Activated T-helper 1 cell treated with anti-CD3 and anti-CD28 coated beads, Interleukin-12 subunit alpha, Interleukin-12 subunit beta, Interleukin-2, Interleukin-4 antibody, amounts not matched to agents 30 ng/mL and 10 ng/mL and 1 ng/mL, durations not matched to agents 14 hours and 24 hours and 36 hours (primary cell): Measurements from ENCODE around the gene TLE5. TPM values are rescaled to one million over a fixed set of nuclear protein-coding genes. Genes with fewer than 3 reads are reported as not detected.
"Not testable (repeated sequence)": the region's sequence is repeated elsewhere in the genome, so short reads cannot be mapped to it uniquely, and the experiment has no call there.

ENCODE experiments used
- DNase-seq: peaks from one replicate; pipeline ENCODE4 v3.0.0; 2021; ENCODE audit warnings: low spot score
- H3K27ac Mint-ChIP-seq: one replicate; pipeline ENCODE4 v1.8.0; 2021; ENCODE audit warnings: mild to moderate bottlenecking, mixed read lengths
- H3K27me3 Mint-ChIP-seq: one replicate; pipeline ENCODE4 v1.8.0; 2022; ENCODE audit warnings: mild to moderate bottlenecking, moderate library complexity, mixed read lengths; ENCODE audit not compliant: insufficient read depth
- H3K36me3 Mint-ChIP-seq: one replicate; pipeline ENCODE4 v1.8.0; 2021; ENCODE audit warnings: low read depth, mixed read lengths
- H3K4me1 Mint-ChIP-seq: one replicate; pipeline ENCODE4 v1.8.0; 2021; ENCODE audit warnings: low read depth, mixed read lengths
- H3K4me3 Mint-ChIP-seq: one replicate; pipeline ENCODE4 v1.8.0; 2021; ENCODE audit warnings: mild to moderate bottlenecking, moderate library complexity, mixed read lengths
- H3K9me3 Mint-ChIP-seq: one replicate; pipeline ENCODE4 v1.8.0; 2021; ENCODE audit warnings: mixed read lengths
- intact Hi-C: fragments of 100-400 bp; cut with micrococcal nuclease; formaldehyde crosslinking; loops from one replicate; pipeline ENCODE4 v1.15.1; 2024
- total RNA-seq: library from RNA; stranded (reverse); gene quantifications from 2 replicates; pipeline ENCODE4 v1.2.3, GENCODE V29; 2022

The TLE5 gene
- total RNA-seq, 1 donor from 2014 or later, result 399 TPM

- Mint-ChIP-seq H3K27ac (no peak overlapping the region), H3K9me3 (no peaks in the 10 kb centered on the region), H3K4me3 (no peak overlapping the region), H3K4me1 (no peaks in the 10 kb centered on the region), H3K27me3 (no peaks in the 10 kb centered on the region), H3K36me3 (no peaks in the 10 kb centered on the region)
- DNase-seq, result no peak
- intact Hi-C loops, result no loop called here
Measured at GRCh38 chr19:3015126-3016057, 46.9 kb downstream of the TLE5 start.

GRCh38 chr19:3014135-3014534 is 48.2 kb downstream of the TLE5 start:
- Mint-ChIP-seq H3K27ac (no peak overlapping the region), H3K27me3 (no peaks in the 10 kb centered on the region), H3K4me1 (no peaks in the 10 kb centered on the region), H3K9me3 (no peaks in the 10 kb centered on the region), H3K36me3 (no peaks in the 10 kb centered on the region), H3K4me3 (no peak overlapping the region)
- DNase-seq, result no peak
- intact Hi-C loops, result no loop called here

GRCh38 chr19:3013263-3013725 is 49.0 kb downstream of the TLE5 start:
- Mint-ChIP-seq H3K9me3 (no peaks in the 10 kb centered on the region), H3K4me3 (no peak overlapping the region), H3K4me1 (no peaks in the 10 kb centered on the region), H3K36me3 (no peaks in the 10 kb centered on the region), H3K27ac (no peak overlapping the region), H3K27me3 (no peaks in the 10 kb centered on the region)
- intact Hi-C loops, result no loop called here
- DNase-seq, result no peak

- H3K27me3 Mint-ChIP-seq, result no peaks in the 10 kb centered on the region
- no peaks in the 10 kb centered on the region for H3K9me3 Mint-ChIP-seq
- no peaks in the 10 kb centered on the region for H3K36me3 Mint-ChIP-seq
- no peak overlapping the region for H3K27ac Mint-ChIP-seq
- DNase-seq, result no peak
- intact Hi-C loops, result no loop called here
- no peak overlapping the region for H3K4me3 Mint-ChIP-seq
- H3K4me1 Mint-ChIP-seq, result no peaks in the 10 kb centered on the region
Measured at GRCh38 chr19:3012621-3013262, 49.6 kb downstream of the TLE5 start.

- H3K4me1 Mint-ChIP-seq, DNase-seq, H3K27me3 Mint-ChIP-seq, H3K27ac Mint-ChIP-seq, H3K4me3 Mint-ChIP-seq, intact Hi-C loops, H3K9me3 Mint-ChIP-seq, H3K36me3 Mint-ChIP-seq: not testable (repeated sequence)
Measured at GRCh38 chr19:3012059-3012458, 50.2 kb downstream of the TLE5 start.

GRCh38 chr19:3010871-3011270 is 51.4 kb downstream of the TLE5 start:
- no peaks in the 10 kb centered on the region for H3K9me3 Mint-ChIP-seq
- DNase-seq, result no peak
- H3K4me1 Mint-ChIP-seq, result no peaks in the 10 kb centered on the region
- intact Hi-C loops, result no loop called here
- no peaks in the 10 kb centered on the region for H3K27me3 Mint-ChIP-seq
- no peaks in the 10 kb centered on the region for H3K36me3 Mint-ChIP-seq
- H3K4me3 Mint-ChIP-seq, result no peak overlapping the region
- H3K27ac Mint-ChIP-seq, result no peak overlapping the region

- no peak overlapping the region for H3K27ac Mint-ChIP-seq
- H3K4me3 Mint-ChIP-seq, result no peak overlapping the region
- no peaks in the 10 kb centered on the region for H3K4me1 Mint-ChIP-seq
- DNase-seq, result no peak
- no peaks in the 10 kb centered on the region for H3K9me3 Mint-ChIP-seq
- no peaks in the 10 kb centered on the region for H3K36me3 Mint-ChIP-seq
- H3K27me3 Mint-ChIP-seq, result no peaks in the 10 kb centered on the region
- intact Hi-C loops, result no loop called here
Measured at GRCh38 chr19:3008994-3009393, 53.3 kb downstream of the TLE5 start.

- no peaks in the 10 kb centered on the region for H3K36me3 Mint-ChIP-seq
- H3K4me1 Mint-ChIP-seq, result no peaks in the 10 kb centered on the region
- DNase-seq, result no peak
- H3K27me3 Mint-ChIP-seq, result no peaks in the 10 kb centered on the region
- no peaks in the 10 kb centered on the region for H3K9me3 Mint-ChIP-seq
- intact Hi-C loops, result no loop called here
- no peak overlapping the region for H3K27ac Mint-ChIP-seq
- H3K4me3 Mint-ChIP-seq, result no peak overlapping the region
Measured at GRCh38 chr19:3007975-3008374, 54.3 kb downstream of the TLE5 start.

- Mint-ChIP-seq H3K27ac (no peak overlapping the region), H3K36me3 (no peaks in the 10 kb centered on the region), H3K9me3 (no peaks in the 10 kb centered on the region), H3K4me1 (no peaks in the 10 kb centered on the region), H3K4me3 (no peak overlapping the region), H3K27me3 (no peaks in the 10 kb centered on the region)
- intact Hi-C loops, result no loop called here
- no peak for DNase-seq
Measured at GRCh38 chr19:3006075-3006767, 56.1 kb downstream of the TLE5 start.

GRCh38 chr19:3005345-3005744 is 57.0 kb downstream of the TLE5 start:
- intact Hi-C loops, result no loop called here
- Mint-ChIP-seq H3K4me3 (no peak overlapping the region), H3K36me3 (no peaks in the 10 kb centered on the region), H3K27ac (no peak overlapping the region), H3K4me1 (no peaks in the 10 kb centered on the region), H3K27me3 (no peaks in the 10 kb centered on the region), H3K9me3 (no peaks in the 10 kb centered on the region)
- DNase-seq, result no peak

GRCh38 chr19:3004522-3004921 is 57.8 kb downstream of the TLE5 start:
- no peaks in the 10 kb centered on the region for H3K4me1 Mint-ChIP-seq
- no peak overlapping the region for H3K27ac Mint-ChIP-seq
- intact Hi-C loops, result no loop called here
- no peaks in the 10 kb centered on the region for H3K36me3 Mint-ChIP-seq
- H3K27me3 Mint-ChIP-seq, result no peaks in the 10 kb centered on the region
- no peaks in the 10 kb centered on the region for H3K9me3 Mint-ChIP-seq
- DNase-seq, result no peak
- H3K4me3 Mint-ChIP-seq, result no peak overlapping the region

GRCh38 chr19:3003046-3003445 is 59.2 kb downstream of the TLE5 start:
- H3K9me3 Mint-ChIP-seq, result no peaks in the 10 kb centered on the region
- DNase-seq, result no peak
- H3K27me3 Mint-ChIP-seq, result no peaks in the 10 kb centered on the region
- H3K27ac Mint-ChIP-seq, result no peak overlapping the region
- H3K36me3 Mint-ChIP-seq, result no peaks in the 10 kb centered on the region
- H3K4me3 Mint-ChIP-seq, result no peak overlapping the region
- intact Hi-C loops, result no loop called here
- H3K4me1 Mint-ChIP-seq, result no peaks in the 10 kb centered on the region
